Astrocyte of the spinal cord (primary cell): ENCODE measurements around the gene SHB.

Experiments used
- DNase-seq: peaks from one replicate; pipeline ENCODE4 v3.0.0; 2011; ENCODE audit warnings: low read depth, low spot score
- H3K4me3 ChIP-seq: 2 replicates; pipeline ENCODE4 v1.5.1; 2011; ENCODE audit warnings: low read depth, mild to moderate bottlenecking, low read length, moderate library complexity
- in situ Hi-C: cut with HindIII; loops from 2 replicates; pipeline ENCODE4 v1.10.0; 2017; ENCODE audit warnings: low sequenced_read_pairs
- TF ChIP-seq, protein P1 (sequence below): IDR thresholded peaks from 2 replicates; pipeline ENCODE4 v1.5.1; 2012; ENCODE audit warnings: low read depth, mild to moderate bottlenecking, low read length, inconsistent platforms

Gene SHB

DNA sequence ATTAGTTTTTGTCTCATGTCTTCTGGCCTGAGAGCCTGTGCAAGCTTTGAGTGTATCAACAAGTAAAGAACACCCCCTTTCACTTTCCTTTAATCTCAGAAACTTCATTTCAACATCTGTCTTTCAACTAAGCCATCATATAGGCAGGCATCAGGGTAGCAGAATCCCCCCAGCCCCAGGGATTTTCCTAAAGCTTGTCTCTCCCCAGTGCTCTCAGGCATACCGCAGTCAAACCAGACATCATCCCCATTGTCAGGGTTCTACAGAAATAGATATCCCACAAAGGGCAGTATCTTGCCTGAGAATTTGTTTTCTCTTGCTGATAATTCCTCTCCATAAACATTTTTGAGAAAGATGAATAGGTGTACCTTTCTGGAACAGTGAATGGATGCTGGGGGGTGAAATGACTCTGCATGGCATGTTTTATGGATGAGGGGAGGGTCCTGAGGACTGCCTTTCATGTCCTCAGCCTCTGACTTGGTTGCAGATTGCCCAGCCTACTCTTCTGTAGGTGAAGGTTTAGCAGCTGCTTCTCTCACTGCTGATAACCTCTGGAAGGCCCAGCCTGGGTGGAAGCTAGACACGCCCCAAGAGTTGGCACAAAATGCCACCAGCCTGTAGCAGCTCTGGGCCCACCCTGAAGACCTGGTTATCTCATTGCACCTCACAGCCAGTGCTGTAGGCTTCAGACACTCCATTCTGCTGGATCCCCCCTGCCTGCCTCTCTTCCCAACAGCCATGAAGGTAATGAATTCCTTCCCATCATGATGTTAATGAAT is 20.5 kb upstream of the SHB start:
- H3K4me3 ChIP-seq = no peak overlapping the region
- in situ Hi-C loops = no loop called here
- no peak for DNase-seq
- TF ChIP-seq, protein P1, sequence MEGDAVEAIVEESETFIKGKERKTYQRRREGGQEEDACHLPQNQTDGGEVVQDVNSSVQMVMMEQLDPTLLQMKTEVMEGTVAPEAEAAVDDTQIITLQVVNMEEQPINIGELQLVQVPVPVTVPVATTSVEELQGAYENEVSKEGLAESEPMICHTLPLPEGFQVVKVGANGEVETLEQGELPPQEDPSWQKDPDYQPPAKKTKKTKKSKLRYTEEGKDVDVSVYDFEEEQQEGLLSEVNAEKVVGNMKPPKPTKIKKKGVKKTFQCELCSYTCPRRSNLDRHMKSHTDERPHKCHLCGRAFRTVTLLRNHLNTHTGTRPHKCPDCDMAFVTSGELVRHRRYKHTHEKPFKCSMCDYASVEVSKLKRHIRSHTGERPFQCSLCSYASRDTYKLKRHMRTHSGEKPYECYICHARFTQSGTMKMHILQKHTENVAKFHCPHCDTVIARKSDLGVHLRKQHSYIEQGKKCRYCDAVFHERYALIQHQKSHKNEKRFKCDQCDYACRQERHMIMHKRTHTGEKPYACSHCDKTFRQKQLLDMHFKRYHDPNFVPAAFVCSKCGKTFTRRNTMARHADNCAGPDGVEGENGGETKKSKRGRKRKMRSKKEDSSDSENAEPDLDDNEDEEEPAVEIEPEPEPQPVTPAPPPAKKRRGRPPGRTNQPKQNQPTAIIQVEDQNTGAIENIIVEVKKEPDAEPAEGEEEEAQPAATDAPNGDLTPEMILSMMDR = no peak

DNA sequence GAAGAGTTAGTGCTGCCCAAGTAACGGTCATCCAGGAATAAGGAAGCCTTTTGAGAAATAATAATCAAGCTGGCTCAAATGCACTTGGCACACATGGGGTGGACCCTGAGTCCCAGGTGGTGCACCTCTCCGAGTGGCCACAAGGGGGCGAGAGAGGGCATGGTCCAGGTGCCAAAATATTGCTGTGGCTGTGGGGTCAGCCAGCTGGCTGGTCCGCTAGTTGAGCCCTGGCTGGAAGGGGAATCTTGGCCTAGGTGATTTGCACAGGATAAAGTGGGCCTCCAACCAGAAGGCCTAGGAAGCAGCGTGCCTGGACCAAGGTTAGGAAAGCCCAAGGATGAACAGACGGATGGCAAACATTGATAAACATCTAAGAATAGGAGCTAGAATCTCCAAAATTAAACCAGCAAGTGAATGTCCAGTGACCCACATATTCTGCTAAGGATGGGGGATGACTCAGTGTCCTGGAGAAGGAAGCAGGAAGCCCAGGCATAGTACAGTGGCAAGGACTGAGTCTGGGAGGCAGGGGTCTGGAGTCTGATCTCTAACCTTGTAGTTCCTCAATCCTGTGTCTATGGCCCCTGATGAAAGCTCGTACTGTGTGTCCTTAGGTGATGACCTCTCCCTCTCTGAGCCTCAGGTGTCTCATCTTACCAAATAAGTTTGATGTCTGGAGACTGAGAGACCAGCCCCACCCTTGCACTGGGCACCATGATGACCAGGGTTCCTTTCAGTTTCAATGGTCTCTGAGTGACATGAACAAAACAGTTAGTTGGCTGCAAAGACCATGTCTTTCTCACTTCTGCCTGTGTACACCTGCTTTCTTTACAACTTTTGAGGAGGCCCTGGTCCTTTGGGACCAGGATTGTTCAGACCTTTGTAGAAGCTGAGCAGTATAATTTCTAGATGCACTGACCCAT is 19.2 kb upstream of the SHB start:
- in situ Hi-C loops = no loop called here
- no peak overlapping the region for H3K4me3 ChIP-seq
- peak; percentile 37 for DNase-seq
- TF ChIP-seq, protein P1 = peak; percentile 96

DNA sequence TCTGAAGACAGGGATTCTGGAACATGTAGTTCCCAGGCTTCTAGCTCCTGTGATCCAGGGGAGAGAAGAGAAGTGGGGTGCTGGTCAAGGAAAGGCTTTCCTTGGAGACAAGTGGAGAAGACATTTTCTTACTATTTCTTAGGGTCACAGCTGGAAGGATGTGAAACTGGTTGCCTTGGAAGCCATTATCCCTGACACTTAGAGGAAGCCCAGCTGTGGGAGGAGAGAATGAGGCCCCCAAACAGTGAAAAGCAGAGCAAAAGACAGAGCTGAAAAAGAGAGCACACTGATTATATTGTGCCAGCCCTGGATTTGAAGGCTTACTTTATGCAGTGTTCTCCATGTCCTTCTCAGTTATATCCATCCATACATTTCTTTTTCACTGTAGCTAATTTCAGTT is 17.5 kb upstream of the SHB start:
- H3K4me3 ChIP-seq = no peak overlapping the region
- DNase-seq = no peak
- in situ Hi-C loops = no loop called here
- TF ChIP-seq, protein P1 = no peak

DNA sequence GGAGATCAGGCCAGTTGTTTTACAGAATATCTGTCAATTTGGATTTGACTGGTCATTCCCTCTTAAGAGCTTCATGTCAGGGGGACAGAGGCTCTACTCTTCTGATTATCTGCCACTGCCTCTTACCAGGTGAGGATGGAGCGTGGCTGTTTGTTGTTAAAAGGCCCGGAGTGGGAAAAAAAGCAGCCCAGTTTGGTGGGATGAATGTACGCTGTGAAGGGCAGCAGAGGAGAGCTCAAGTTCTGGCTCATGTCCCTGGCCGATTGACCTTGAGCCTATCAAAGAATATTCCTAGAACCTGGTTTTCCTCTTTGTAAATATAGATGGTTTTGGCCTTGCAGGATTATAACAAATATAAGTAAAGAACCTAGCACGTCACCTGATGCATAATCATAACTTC is 16.3 kb upstream of the SHB start:
- no peak overlapping the region for H3K4me3 ChIP-seq
- TF ChIP-seq, protein P1 = no peak
- DNase-seq = no peak
- in situ Hi-C loops = no loop called here

DNA sequence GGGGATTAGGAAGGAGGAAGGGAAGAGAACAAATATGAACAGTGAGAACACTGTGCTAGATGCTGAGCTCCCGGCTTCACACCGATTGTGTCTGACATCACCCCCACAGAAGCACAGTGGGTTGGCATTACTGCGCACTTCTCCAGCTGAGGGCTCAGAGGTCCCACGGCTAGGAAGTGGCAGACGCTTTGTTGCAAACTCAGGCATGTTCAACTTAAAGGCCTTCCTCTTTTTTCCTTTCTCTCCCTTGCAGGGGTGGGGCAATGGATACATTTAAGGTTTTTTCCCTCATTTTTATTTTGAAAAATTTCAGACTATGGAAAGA is 15.5 kb upstream of the SHB start:
- in situ Hi-C loops = no loop called here
- no peak for DNase-seq
- TF ChIP-seq, protein P1 = no peak
- H3K4me3 ChIP-seq = no peak overlapping the region

DNA sequence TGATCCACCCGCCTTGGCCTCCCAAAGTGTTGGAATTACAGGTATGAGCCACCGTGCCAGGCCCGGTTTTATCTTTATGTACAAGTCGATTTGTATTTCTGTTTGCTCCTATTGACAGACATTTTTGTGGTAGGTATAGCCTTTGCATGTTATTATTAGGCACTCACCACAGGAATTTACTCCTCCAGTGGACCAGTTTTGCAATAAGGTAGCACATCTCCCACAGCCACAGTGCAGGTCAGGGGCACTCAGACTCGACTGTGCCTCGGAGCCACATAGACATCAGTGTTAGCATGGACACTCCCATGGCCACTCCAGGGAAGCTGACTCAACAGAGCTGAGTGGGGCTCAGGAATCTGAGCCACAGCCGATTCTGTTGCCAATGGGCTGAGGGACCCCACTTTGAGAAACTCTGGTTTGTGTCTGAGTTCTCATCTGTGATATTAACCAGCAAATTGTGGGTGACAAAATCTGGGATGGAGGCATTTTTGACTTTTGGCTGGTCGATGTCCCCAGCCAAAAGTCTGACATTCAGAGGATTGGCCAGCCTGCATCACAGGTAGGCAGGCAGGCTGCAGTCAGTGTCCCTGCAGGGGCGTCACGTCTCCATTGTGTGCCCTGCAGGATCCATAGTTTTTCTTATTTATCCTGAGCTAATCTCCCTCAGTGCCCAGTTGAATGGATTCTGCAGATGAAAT is 15.0 kb upstream of the SHB start:
- no peak for DNase-seq
- H3K4me3 ChIP-seq = no peak overlapping the region
- in situ Hi-C loops = no loop called here
- TF ChIP-seq, protein P1 = no peak
